Coronary artery (tissue), 2 donors: ENCODE measurements around the gene CLIC5.

Source experiments
- DNase-seq: peaks from one replicate; pipeline ENCODE4 v3.0.0-alpha.2; 2017; ENCODE audit warnings: low spot score
- H3K27ac ChIP-seq, 2 donors: fragments of 200-600 bp; sonication (generic); one replicate each; pipeline ENCODE4 v1.5.1; 2016 to 2019
- H3K4me3 ChIP-seq: fragments of 200-600 bp; sonication (generic); 2 replicates; pipeline ENCODE4 v1.5.1; 2016; ENCODE audit warnings: mild to moderate bottlenecking, moderate library complexity
- TF ChIP-seq, protein P1 (sequence below): fragments of 200-600 bp; sonication (generic); IDR thresholded peaks from one replicate; pipeline ENCODE4 v1.5.1; 2019; ENCODE audit warnings: antibody characterized with exemption

Gene CLIC5

DNA sequence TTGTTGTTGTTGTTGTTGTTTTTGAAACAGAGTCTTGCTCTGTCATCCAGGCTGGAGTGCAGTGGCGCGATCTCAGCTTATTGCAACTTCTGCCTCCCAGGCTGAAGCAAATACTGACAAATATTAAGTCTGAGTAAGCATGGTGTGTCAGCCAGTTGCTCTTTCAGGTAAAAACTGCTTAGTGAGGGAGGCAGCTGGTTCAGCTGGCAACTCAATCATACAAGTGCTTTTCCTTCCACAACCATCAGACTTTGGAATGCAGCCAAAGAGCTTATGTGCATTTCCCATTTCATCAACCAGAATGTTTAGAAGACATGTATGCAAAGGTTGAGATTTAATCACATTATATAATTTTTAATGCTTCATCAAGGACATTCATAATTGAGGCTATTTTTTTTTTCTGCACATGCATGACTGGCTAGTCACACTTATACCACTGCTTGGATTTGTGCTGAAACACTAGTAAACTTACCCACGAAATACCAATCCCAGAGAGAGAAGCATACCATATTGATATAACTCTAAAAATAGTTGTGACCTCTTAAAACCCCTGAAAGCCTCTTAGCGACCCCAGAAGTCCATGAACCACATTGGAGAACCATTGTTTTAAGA is 56.0 kb downstream of the CLIC5 start:
- Histone ChIP-seq H3K27ac (no peak overlapping the region), H3K4me3 (no peak overlapping the region)
- TF ChIP-seq, protein P1, sequence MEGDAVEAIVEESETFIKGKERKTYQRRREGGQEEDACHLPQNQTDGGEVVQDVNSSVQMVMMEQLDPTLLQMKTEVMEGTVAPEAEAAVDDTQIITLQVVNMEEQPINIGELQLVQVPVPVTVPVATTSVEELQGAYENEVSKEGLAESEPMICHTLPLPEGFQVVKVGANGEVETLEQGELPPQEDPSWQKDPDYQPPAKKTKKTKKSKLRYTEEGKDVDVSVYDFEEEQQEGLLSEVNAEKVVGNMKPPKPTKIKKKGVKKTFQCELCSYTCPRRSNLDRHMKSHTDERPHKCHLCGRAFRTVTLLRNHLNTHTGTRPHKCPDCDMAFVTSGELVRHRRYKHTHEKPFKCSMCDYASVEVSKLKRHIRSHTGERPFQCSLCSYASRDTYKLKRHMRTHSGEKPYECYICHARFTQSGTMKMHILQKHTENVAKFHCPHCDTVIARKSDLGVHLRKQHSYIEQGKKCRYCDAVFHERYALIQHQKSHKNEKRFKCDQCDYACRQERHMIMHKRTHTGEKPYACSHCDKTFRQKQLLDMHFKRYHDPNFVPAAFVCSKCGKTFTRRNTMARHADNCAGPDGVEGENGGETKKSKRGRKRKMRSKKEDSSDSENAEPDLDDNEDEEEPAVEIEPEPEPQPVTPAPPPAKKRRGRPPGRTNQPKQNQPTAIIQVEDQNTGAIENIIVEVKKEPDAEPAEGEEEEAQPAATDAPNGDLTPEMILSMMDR = no peak
- DNase-seq = no peak

DNA sequence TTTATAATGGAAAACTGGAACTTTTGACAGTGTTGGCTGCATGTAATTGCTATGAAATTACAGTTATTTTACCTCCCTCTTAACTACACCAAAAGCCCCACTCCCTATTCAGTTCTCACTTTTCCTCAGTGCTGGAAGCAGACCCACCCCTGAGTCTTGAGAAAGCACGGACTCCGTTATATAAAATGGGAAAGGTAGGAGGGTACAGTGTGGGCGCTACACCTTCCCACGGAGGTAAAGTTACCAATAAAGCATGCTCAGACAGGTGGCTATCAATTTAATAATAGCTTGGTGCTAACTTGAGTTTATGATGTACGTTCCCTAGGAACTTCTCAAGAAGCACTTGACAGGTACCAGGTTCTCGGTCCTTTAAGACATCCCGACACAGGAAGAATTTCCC is 59.0 kb downstream of the CLIC5 start:
- no peak overlapping the region for H3K27ac ChIP-seq
- TF ChIP-seq, protein P1 = no peak
- DNase-seq = no peak
- no peak overlapping the region for H3K4me3 ChIP-seq

DNA sequence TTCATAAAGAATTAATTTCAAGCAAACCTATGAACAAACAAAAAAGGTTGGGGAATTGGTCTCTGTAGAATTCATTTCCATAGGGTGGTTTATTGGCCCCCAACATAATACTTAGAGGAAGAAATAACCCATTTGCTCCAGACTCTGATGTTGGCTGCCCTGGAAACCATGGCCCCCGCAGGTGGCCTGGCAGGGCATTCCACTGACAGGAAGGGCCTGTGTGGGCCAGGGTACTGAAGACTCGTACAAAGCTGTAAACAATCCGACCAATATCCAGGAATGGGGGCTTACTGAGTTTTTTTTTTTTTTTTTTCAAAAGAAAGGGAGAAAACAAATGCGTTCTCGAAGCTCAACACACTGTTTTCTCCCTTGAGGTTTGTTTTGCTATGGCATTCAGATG is 59.5 kb downstream of the CLIC5 start:
- DNase-seq = no peak

DNA sequence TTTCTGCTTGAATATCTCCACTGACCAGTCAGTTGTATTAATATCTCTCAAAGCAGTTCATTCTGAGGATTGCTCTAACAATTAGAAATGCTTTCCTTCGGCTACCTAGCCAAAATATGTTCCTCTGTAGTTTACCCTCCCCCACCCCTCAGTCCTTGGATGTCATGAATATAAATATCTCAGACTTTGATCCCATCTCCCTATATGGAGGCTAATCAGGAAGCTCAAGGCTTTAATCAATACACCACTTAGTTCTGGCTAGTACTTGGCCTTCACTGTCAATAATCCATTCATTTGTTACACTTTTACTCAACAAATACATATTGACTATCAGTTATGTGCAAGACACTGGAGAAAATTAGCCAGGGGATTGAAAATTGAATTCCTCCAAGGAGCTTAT is 60.1 kb downstream of the CLIC5 start:
- DNase-seq = no peak
- H3K27ac ChIP-seq = no peak overlapping the region
- TF ChIP-seq, protein P1 = no peak
- no peak overlapping the region for H3K4me3 ChIP-seq

More for the DNA sequence above, 59.5 kb downstream of the CLIC5 start:
- Histone ChIP-seq H3K27ac (no peak overlapping the region), H3K4me3 (no peak overlapping the region)
- TF ChIP-seq, protein P1 = no peak

DNA sequence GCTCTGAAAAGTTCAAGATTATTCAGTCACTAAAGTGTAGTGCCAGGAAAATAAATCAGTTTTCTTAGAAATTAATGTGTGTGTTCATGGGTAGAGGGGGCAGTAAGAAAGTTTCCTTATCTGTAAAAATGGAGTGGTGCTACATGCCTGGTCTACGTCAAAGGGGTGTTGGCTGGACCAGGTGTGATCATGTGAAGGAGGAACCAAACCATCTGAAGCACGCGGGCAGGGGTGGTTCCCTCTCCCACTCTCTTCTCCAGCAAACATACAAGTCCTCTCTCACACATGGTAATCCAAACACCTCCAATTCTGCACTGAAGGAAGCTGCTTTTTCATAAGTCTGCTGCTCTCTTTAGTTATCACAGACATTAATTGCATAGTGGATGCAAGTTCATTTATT is 63.1 kb downstream of the CLIC5 start:
- H3K4me3 ChIP-seq = no peak overlapping the region
- TF ChIP-seq, protein P1 = no peak
- DNase-seq = no peak
- H3K27ac ChIP-seq = no peak overlapping the region

DNA sequence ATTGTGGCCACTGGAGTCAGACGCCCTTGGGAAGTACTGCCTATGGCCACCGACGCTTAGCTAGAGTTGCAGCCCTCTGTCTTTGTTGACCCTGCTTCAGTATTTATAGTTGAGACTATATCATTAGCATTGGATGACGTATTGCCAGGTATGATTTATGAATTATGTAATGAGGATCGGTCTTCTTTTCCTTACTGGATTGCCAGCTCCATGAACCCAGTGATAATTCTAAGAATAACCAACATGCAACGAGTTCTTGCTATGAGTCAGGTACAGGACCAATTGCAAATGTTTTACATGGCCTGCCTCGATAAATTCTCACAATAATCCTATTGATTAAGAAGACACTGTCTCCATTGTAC is 63.5 kb downstream of the CLIC5 start:
- H3K27ac ChIP-seq = no peak overlapping the region
- no peak overlapping the region for H3K4me3 ChIP-seq
- DNase-seq = no peak
- TF ChIP-seq, protein P1 = no peak

DNA sequence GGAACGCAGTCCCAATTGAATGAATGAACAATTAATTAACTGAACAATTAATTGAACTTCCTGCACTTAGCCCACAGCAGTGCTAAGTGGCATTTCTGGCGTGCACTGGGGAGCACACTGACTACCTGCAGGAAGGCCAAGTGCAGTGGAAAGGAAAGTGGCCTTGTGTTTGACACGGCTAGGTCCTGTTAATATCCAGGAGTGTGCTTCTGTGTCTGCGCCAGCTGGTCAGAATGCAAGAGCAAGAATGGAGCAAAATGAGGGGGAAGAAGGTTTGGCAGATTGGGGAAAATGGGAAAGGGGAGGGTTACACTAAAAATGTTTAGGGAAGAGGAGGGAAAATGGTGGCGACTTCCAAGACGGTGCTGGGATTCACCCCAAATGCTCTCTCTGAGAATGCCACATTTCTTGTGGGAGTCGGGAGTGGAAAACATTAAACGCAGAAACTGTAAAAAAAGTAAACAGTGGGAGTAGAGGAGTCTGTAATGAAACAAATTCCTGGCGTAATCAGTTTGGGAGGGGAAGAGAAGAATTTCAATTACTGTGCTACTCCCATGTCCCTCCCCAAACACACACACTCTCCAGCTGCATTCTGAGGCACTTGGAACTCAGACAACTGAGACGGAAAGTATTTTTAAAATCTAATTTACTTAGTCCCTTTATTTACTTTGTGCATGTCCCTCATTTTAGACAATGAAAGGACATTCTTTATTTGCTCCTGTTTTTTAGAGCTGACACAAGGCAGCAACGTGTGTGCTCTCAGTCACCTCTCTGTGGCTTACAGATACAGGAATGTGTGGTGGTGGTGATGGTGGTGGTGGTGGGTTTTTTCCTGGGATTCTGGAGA is 64.1 kb downstream of the CLIC5 start:
- Histone ChIP-seq H3K4me3 (no peak overlapping the region), H3K27ac (no peak overlapping the region)
- TF ChIP-seq, protein P1 = no peak
- no peak for DNase-seq
